Measurements from ENCODE around the gene TFDP3.

TFDP3 gene

DNA sequence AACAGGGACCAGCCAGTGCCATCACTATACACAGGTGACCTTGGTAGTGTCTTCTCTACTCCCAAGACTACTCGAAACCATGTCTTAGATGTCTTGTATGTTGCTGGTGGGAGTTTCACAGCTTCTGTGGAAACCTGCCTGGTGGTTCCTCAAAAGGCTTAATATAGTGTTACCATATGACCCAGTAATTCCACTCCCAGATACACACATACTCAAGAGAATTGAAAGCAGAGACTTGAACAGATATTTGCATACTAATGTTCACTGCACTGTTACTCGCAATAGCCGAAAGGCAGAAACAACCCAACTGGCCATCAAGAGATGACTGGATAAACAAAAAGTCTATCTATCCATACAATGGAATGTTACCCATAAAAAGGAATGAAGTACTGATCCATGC, 3.1 kb downstream of the TFDP3 start:
- Histone ChIP-seq H3K4me3 (no peak overlapping the region), H3K27ac (no peak overlapping the region)
- TF ChIP-seq, protein P1, sequence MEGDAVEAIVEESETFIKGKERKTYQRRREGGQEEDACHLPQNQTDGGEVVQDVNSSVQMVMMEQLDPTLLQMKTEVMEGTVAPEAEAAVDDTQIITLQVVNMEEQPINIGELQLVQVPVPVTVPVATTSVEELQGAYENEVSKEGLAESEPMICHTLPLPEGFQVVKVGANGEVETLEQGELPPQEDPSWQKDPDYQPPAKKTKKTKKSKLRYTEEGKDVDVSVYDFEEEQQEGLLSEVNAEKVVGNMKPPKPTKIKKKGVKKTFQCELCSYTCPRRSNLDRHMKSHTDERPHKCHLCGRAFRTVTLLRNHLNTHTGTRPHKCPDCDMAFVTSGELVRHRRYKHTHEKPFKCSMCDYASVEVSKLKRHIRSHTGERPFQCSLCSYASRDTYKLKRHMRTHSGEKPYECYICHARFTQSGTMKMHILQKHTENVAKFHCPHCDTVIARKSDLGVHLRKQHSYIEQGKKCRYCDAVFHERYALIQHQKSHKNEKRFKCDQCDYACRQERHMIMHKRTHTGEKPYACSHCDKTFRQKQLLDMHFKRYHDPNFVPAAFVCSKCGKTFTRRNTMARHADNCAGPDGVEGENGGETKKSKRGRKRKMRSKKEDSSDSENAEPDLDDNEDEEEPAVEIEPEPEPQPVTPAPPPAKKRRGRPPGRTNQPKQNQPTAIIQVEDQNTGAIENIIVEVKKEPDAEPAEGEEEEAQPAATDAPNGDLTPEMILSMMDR (IDR thresholded peaks at IDR 0.05): no peak
- DNase-seq (ENCODE audit: low spot score): no peak

DNA sequence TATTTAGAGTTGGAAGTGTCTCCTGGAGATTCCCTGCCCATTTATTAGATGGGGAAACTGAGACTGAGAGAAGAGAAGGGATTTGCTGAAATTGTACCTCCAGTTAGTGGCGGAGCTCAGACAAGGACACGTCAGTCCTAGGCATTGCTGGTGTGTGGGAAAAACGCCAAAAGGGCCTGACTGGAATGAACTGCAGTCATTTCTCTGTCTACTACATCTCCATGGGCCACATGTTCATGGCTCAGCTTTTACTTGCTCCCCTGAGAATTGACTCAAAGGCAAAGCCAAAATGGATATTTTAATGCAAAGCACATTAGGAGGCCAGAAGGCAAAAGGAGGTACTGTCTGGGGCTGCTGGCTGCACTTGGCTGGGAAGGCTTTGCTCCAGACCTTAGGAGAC, 3.9 kb downstream of the TFDP3 start:
- DNase-seq (ENCODE audit: low spot score): no peak
- Histone ChIP-seq H3K27ac (no peak overlapping the region), H3K4me3 (no peak overlapping the region)
- TF ChIP-seq, protein P1 (IDR thresholded peaks at IDR 0.05): no peak

GRCh38 chrX:133213117-133213516, 5.0 kb downstream of the TFDP3 start:
- Histone ChIP-seq H3K27ac (no peak overlapping the region), H3K4me3 (no peak overlapping the region)
- TF ChIP-seq, protein P1 (IDR thresholded peaks at IDR 0.05): no peak
- no peak for DNase-seq (ENCODE audit: low spot score)

GRCh38 chrX:133207751-133208150, 10.4 kb downstream of the TFDP3 start:
- Histone ChIP-seq H3K27ac (no peak overlapping the region), H3K4me3 (no peak overlapping the region)
- DNase-seq (ENCODE audit: low spot score): no peak
- TF ChIP-seq, protein P1 (IDR thresholded peaks at IDR 0.05): no peak

- DNase-seq (ENCODE audit: low spot score): no peak
- Histone ChIP-seq H3K4me3 (no peak overlapping the region), H3K27ac (no peak overlapping the region)
- TF ChIP-seq, protein P1 (IDR thresholded peaks at IDR 0.05): no peak
Observed at GRCh38 chrX:133191739-133192039, 26.5 kb downstream of the TFDP3 start.

DNA sequence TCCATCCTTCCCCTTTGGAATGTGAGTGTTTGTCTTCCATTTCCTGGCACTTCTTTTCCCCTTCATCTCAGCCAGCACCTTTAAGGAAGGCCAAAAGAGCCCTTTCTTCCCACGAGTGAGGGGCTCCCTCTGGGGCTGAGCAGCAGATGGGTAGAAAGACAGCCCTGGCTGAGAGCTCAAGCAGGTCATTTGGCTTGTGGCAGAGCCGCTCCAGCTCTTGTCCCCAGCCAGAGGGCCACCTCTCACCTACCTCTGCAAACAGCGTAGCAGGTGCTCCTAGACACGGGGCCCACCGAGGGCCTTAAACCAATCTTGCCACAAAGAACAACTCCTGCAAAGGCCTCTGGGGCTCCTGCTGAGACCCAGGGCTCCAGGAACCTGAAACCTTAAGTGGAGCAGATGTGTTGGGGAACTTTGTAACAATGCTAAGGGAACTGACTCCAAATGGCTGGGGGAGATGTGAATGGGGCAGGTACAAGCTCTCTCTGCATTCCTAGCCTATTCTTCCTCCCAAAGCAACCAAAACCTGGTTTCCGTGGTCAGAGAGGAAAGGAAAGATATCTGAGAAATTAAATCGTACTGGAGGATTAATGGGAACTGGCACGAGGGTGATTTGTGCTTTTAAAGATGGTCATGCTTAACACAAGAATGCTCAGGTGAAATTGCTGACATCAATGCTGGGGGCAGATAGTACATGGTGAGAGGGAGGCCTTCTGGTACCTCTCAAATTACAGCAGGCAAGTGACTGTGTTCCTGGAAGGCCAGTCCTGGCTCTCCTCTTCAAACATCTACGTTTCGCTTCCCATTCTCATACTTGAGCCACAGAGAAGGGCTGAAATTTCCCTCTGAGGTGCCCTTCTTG, 27.0 kb downstream of the TFDP3 start:
- Histone ChIP-seq H3K4me3 (no peak overlapping the region), H3K27ac (no peak overlapping the region)
- TF ChIP-seq, protein P1 (IDR thresholded peaks at IDR 0.05): no peak
- no peak for DNase-seq (ENCODE audit: low spot score)

DNA sequence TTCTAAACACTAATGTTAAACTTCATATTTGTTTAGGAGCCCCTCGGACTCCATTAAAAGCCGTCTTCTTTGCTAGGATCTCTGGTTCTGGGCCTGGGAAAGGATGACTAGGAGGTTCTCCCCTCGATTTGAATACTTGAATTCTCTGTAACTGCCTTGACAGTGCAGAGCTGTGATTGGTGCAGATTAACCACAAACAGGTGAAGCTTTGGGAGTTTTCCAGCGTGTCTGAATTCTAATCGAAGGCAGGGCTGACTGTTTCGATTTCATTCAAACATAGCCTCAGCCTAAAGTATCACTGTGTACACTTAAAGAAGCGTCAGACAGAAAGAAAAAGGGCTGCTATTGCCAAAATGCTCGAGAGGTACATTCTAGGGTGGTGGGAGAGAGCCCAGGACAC, 29.0 kb downstream of the TFDP3 start:
- H3K4me3 ChIP-seq: no peak overlapping the region
- H3K27ac ChIP-seq: no peak overlapping the region
- DNase-seq (ENCODE audit: low spot score): no peak
- TF ChIP-seq, protein P1 (IDR thresholded peaks at IDR 0.05): no peak

Data from coronary artery (tissue), 2 donors.